ENCODE data around the gene PPCDC. TPM values are rescaled to one million over a fixed set of nuclear protein-coding genes. Genes with fewer than 3 reads are reported as not detected.

Gene PPCDC
- total and polyA plus RNA-seq, 12 donors: 3.6 to 14.6 (median 5.8) TPM

- intact Hi-C loops (cut with DNase I): no loop called here
- 91 to 92% methylated on average over 4 of the region's 4 CpGs for WGBS, 2 donors
- Histone ChIP-seq H3K36me3 (no peaks in the 10 kb centered on the region), H3K27me3 (no peaks in the 10 kb centered on the region), H3K4me1 (peaks cover 0 to 5% (median 0%) of the 10 kb centered on the region in 9 donors), H3K4me3 (no peak overlapping the region), H3K27ac (no peak overlapping the region), H3K9me3 (no peaks in the 10 kb centered on the region)
- DNase-seq (no peak), ATAC-seq (no peak)
- no peak for TF ChIP-seq CTCF (IDR thresholded peaks at IDR 0.05)
Observed at GRCh38 chr15:75095594-75095993, 72.2 kb downstream of the PPCDC start.

- Histone ChIP-seq H3K27ac (no peak overlapping the region), H3K4me3 (no peak overlapping the region), H3K27me3 (no peaks in the 10 kb centered on the region), H3K4me1 (no peaks in the 10 kb centered on the region), H3K9me3 (no peaks in the 10 kb centered on the region), H3K36me3 (no peaks in the 10 kb centered on the region)
- intact Hi-C loops (cut with DNase I): no loop called here
- no peak for TF ChIP-seq CTCF (IDR thresholded peaks at IDR 0.05)
- WGBS, 2 donors: 86 to 91% methylated on average over 7 of the region's 7 CpGs
- no peak for ATAC-seq
- DNase-seq: no peak
Observed at GRCh38 chr15:75097939-75098338, 74.5 kb downstream of the PPCDC start.

- Histone ChIP-seq H3K27ac (no peak overlapping the region), H3K27me3 (no peaks in the 10 kb centered on the region), H3K4me3 (no peak overlapping the region), H3K36me3 (no peaks in the 10 kb centered on the region), H3K4me1 (no peaks in the 10 kb centered on the region), H3K9me3 (no peaks in the 10 kb centered on the region)
- WGBS, 2 donors: 94 to 97% methylated on average over 4 of the region's 4 CpGs
- intact Hi-C loops (cut with DNase I): no loop called here
- no peak for TF ChIP-seq CTCF (IDR thresholded peaks at IDR 0.05)
- ATAC-seq: peak in 1 of 8 donors; percentile 15
- no peak for DNase-seq
Observed at GRCh38 chr15:75098404-75098803, 75.0 kb downstream of the PPCDC start.

Other genes with a start within 250 kb of the PPCDC start
- gene CSK, start 241.5 kb upstream of the PPCDC start, total RNA-seq: 10 to 100 TPM; 20.3 to 48.6 (median 24.8) TPM
- 10 to 100 TPM; 19.7 to 35.2 TPM for gene CSK, start 241.5 kb upstream of the PPCDC start, polyA plus RNA-seq
- 10 to 100 TPM in 4 of 10 donors, 1 to 10 TPM in 6; 6.3 to 47.4 (median 9.0) TPM for gene LMAN1L, start 210.8 kb upstream of the PPCDC start, total RNA-seq
- 10 to 100 TPM in 1 of 2 donors, under 1 TPM in 1; 0.03 to 18.4 TPM for gene LMAN1L, start 210.8 kb upstream of the PPCDC start, polyA plus RNA-seq
- gene CPLX3, start 197.0 kb upstream of the PPCDC start, total RNA-seq: 1 to 10 TPM in 7 of 10 donors, under 1 TPM in 2, not detected in 1; 0.64 to 6.1 (median 1.3) TPM
- gene CPLX3, start 197.0 kb upstream of the PPCDC start, polyA plus RNA-seq: 10 to 100 TPM in 1 of 2 donors, under 1 TPM in 1; 0.04 to 14.6 TPM
- gene ULK3, start 180.4 kb upstream of the PPCDC start, total RNA-seq: 10 to 100 TPM; 21.3 to 44.0 (median 24.7) TPM
- gene ULK3, start 180.4 kb upstream of the PPCDC start, polyA plus RNA-seq: 10 to 100 TPM; 22.5 to 56.3 TPM
- 10 to 100 TPM; 28.0 to 64.3 (median 39.1) TPM for gene SCAMP2, start 150.2 kb upstream of the PPCDC start, total RNA-seq
- 10 to 100 TPM; 30.9 to 76.7 TPM for gene SCAMP2, start 150.2 kb upstream of the PPCDC start, polyA plus RNA-seq
- gene MPI, start 133.5 kb upstream of the PPCDC start, total RNA-seq: 10 to 100 TPM; 39.3 to 86.4 (median 57.4) TPM
- 10 to 100 TPM; 24.4 to 34.3 TPM for gene MPI, start 133.5 kb upstream of the PPCDC start, polyA plus RNA-seq
- 100 to 1,000 TPM in 4 of 10 donors, 10 to 100 TPM in 6; 73.1 to 159 (median 98.7) TPM for gene FAM219B, start 116.7 kb upstream of the PPCDC start, total RNA-seq
- gene FAM219B, start 116.7 kb upstream of the PPCDC start, polyA plus RNA-seq: 10 to 100 TPM; 27.1 to 51.1 TPM
- 1,000 to 10,000 TPM in 9 of 10 donors, 100 to 1,000 TPM in 1; 894 to 1,717 (median 1,286) TPM for gene COX5A, start 85.5 kb upstream of the PPCDC start, total RNA-seq
- 1,000 to 10,000 TPM; 1,114 to 1,728 TPM for gene COX5A, start 85.5 kb upstream of the PPCDC start, polyA plus RNA-seq
- gene RPP25, start 66.8 kb upstream of the PPCDC start, total RNA-seq: 1 to 10 TPM in 7 of 10 donors, under 1 TPM in 3; 0.83 to 3.0 (median 1.3) TPM
- gene RPP25, start 66.8 kb upstream of the PPCDC start, polyA plus RNA-seq: 1 to 10 TPM; 1.8 to 4.6 TPM
- 1 to 10 TPM in 9 of 10 donors, under 1 TPM in 1; 0.55 to 7.5 (median 3.8) TPM for gene SCAMP5, start 28.0 kb upstream of the PPCDC start, total RNA-seq
- gene SCAMP5, start 28.0 kb upstream of the PPCDC start, polyA plus RNA-seq: 1 to 10 TPM in 1 of 2 donors, under 1 TPM in 1; 0.73 to 5.3 TPM
- gene C15orf39, start 178.3 kb downstream of the PPCDC start, total RNA-seq: 10 to 100 TPM in 9 of 10 donors, 1 to 10 TPM in 1; 6.9 to 23.7 (median 14.8) TPM
- 1 to 10 TPM; 7.7 to 8.0 TPM for gene C15orf39, start 178.3 kb downstream of the PPCDC start, polyA plus RNA-seq
- gene GOLGA6C, start 234.7 kb downstream of the PPCDC start, total RNA-seq: not detected
- not detected for gene GOLGA6C, start 234.7 kb downstream of the PPCDC start, polyA plus RNA-seq